Fibroblast of lung (primary cell): ENCODE measurements around the gene IL21R. TPM values are rescaled to one million over a fixed set of nuclear protein-coding genes. Genes with fewer than 3 reads are reported as not detected.

Source experiments
- DNase-seq, 2 donors: peaks; one replicate each; pipeline versions ENCODE4 v3.0.0 to v3.0.0-alpha.2; 2010; ENCODE audit warnings: low read depth in 2 of 2
- H2AFZ ChIP-seq: 2 replicates; pipeline ENCODE4 v1.5.1; 2012; ENCODE audit warnings: low read length, control low read depth, inconsistent platforms
- H3K27ac ChIP-seq: 2 replicates; pipeline ENCODE4 v1.5.1; 2011; ENCODE audit warnings: low read length, control low read depth; ENCODE audit not compliant: insufficient read depth
- H3K27me3 ChIP-seq: 2 replicates; pipeline ENCODE4 v1.5.1; 2011; ENCODE audit warnings: mild to moderate bottlenecking, low read length; ENCODE audit not compliant: control insufficient read depth, insufficient read depth
- H3K36me3 ChIP-seq: 2 replicates; pipeline ENCODE4 v1.5.1; 2011; ENCODE audit warnings: low read length; ENCODE audit not compliant: control insufficient read depth, insufficient read depth
- H3K4me1 ChIP-seq: 2 replicates; pipeline ENCODE4 v1.5.1; 2011; ENCODE audit warnings: low read length; ENCODE audit not compliant: control insufficient read depth, insufficient read depth; ENCODE audit errors: extremely low read depth
- H3K4me2 ChIP-seq: 2 replicates; pipeline ENCODE4 v1.5.1; 2011; ENCODE audit warnings: low read length, control low read depth; ENCODE audit not compliant: insufficient read depth; ENCODE audit errors: extremely low read depth
- H3K4me3 ChIP-seq, 4 experiments: fragments of 200-600 bp in 1 of 4; sonication (generic) in 1 of 4; replicated peaks in 1 of 4; 2 replicates each; pipeline ENCODE4 v1.5.1; 2011 to 2016; ENCODE audit warnings: low read length in 4 of 4, low read depth in 3 of 4, mild to moderate bottlenecking in 3 of 4, control low read depth in 2 of 4, inconsistent platforms in 1 of 4, mixed read lengths in 1 of 4; ENCODE audit not compliant: insufficient read depth in 1 of 4; ENCODE audit errors: control extremely low read depth in 1 of 4
- H3K79me2 ChIP-seq: 2 replicates; pipeline ENCODE4 v1.5.1; 2012; ENCODE audit warnings: mild to moderate bottlenecking, low read length, inconsistent platforms; ENCODE audit not compliant: control insufficient read depth, insufficient read depth
- H3K9ac ChIP-seq: 2 replicates; pipeline ENCODE4 v1.5.1; 2011; ENCODE audit warnings: mild to moderate bottlenecking, low read length, control low read depth; ENCODE audit not compliant: insufficient read depth
- H3K9me3 ChIP-seq: 2 replicates; pipeline ENCODE4 v1.5.1; 2012; ENCODE audit warnings: low read depth, low read length; ENCODE audit not compliant: control insufficient read depth, insufficient read depth
- H4K20me1 ChIP-seq: 2 replicates; pipeline ENCODE4 v1.5.1; 2011; ENCODE audit warnings: low read length; ENCODE audit not compliant: control insufficient read depth, insufficient read depth; ENCODE audit errors: extremely low read depth
- EZH2 ChIP-seq: IDR thresholded peaks from 2 replicates; pipeline ENCODE4 v1.5.1; 2012; ENCODE audit warnings: low read length, control low read depth, mild to moderate bottlenecking; ENCODE audit errors: missing control alignments
- polyA plus RNA-seq, 2 donors: library from polyadenylated mRNA; depleted of rRNA in 1 of 2; stranded (reverse) in 1 of 2; unstranded in 1 of 2; fragments of >200 nt; gene quantifications; 2 replicates each; pipeline ENCODE4 v1.2.1, GENCODE V29; 2011 to 2012; ENCODE audit warnings: missing spikeins in 1 of 2
- total RNA-seq: library from RNA; depleted of rRNA; stranded (reverse); fragments of >200 nt; gene quantifications from 2 replicates; pipeline ENCODE4 v1.2.1, GENCODE V29; 2014
- TF ChIP-seq, protein P1 (sequence below), 2 donors: IDR thresholded peaks in 1 of 2; conservative IDR thresholded peaks in 1 of 2; 1 replicate in 1 of 2; 2 replicates in 1 of 2; pipeline ENCODE4 v1.5.1; 2011 to 2012; ENCODE audit warnings: low read length in 2 of 2, control low read depth in 1 of 2, inconsistent platforms in 1 of 2, low read depth in 1 of 2, mild to moderate bottlenecking in 1 of 2

Gene IL21R
- total and polyA plus RNA-seq, 2 donors (not counting 1 experiment from before 2014, with no cell fraction given), result 0.95 to 7.4 TPM

DNA sequence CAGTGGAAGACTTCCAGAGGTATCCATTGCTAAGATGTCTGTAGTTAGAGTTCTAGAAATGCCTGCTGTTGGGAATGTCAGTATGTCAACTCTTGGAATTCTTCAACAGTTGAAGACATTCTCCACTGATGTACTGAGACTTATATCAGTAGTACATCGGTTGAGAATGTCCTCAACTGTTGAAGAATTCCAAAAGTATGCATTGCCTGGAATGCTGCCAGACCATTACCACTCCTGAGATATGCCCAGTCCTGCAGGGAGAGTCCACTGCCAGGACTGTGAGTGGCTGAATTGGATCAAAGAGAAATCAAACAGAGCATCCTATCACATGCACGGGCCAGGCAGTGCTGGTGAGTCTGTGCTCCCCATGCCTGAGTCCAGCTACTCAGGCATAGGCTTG is 42.0 kb downstream of the IL21R start:
- Histone ChIP-seq H3K27ac (no peak overlapping the region), H3K27me3 (no peaks in the 10 kb centered on the region), H3K4me3 (no peak overlapping the region), H3K79me2 (no peaks in the 10 kb centered on the region), H3K4me1 (no peaks in the 10 kb centered on the region), H2AFZ (no peak overlapping the region), H3K36me3 (no peaks in the 10 kb centered on the region), H4K20me1 (no peaks in the 10 kb centered on the region), H3K9ac (no peak overlapping the region), H3K4me2 (no peak overlapping the region), H3K9me3 (no peaks in the 10 kb centered on the region)
- TF ChIP-seq, protein P1, sequence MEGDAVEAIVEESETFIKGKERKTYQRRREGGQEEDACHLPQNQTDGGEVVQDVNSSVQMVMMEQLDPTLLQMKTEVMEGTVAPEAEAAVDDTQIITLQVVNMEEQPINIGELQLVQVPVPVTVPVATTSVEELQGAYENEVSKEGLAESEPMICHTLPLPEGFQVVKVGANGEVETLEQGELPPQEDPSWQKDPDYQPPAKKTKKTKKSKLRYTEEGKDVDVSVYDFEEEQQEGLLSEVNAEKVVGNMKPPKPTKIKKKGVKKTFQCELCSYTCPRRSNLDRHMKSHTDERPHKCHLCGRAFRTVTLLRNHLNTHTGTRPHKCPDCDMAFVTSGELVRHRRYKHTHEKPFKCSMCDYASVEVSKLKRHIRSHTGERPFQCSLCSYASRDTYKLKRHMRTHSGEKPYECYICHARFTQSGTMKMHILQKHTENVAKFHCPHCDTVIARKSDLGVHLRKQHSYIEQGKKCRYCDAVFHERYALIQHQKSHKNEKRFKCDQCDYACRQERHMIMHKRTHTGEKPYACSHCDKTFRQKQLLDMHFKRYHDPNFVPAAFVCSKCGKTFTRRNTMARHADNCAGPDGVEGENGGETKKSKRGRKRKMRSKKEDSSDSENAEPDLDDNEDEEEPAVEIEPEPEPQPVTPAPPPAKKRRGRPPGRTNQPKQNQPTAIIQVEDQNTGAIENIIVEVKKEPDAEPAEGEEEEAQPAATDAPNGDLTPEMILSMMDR (conservative IDR thresholded peaks at IDR 0.05 in 1 of 2, IDR thresholded peaks at IDR 0.05 in 1 of 2; ENCODE audit: low read depth in 1 of 2, low read length in 2 of 2), result no peak
- no peak for TF ChIP-seq EZH2
- peak; percentile 27 to 80 for DNase-seq

DNA sequence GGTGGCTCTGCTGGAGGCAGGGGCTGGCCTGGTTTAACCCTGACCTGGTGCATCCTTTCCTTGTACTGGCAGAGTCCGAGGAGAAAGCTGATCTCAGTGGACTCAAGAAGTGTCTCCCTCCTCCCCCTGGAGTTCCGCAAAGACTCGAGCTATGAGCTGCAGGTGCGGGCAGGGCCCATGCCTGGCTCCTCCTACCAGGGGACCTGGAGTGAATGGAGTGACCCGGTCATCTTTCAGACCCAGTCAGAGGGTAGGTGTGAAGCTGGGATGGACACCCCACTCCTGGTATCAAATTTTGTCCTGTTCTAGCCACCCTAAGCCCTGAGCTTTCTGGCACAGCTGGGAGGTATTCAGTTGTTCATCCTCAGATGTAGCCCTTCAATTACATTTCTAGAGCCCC is 42.5 kb downstream of the IL21R start:
- no peak overlapping the region for H3K27ac ChIP-seq
- no peak for DNase-seq
- no peaks in the 10 kb centered on the region for H4K20me1 ChIP-seq
- H3K9ac ChIP-seq, result no peak overlapping the region
- H3K4me3 ChIP-seq, result no peak overlapping the region
- H3K4me1 ChIP-seq, result no peaks in the 10 kb centered on the region
- H3K36me3 ChIP-seq, result no peaks in the 10 kb centered on the region
- TF ChIP-seq, protein P1 (conservative IDR thresholded peaks at IDR 0.05 in 1 of 2, IDR thresholded peaks at IDR 0.05 in 1 of 2; ENCODE audit: low read depth in 1 of 2, low read length in 2 of 2), result no peak
- no peak for TF ChIP-seq EZH2
- H3K79me2 ChIP-seq, result no peaks in the 10 kb centered on the region
- H2AFZ ChIP-seq, result no peak overlapping the region
- H3K9me3 ChIP-seq, result no peaks in the 10 kb centered on the region
- no peaks in the 10 kb centered on the region for H3K27me3 ChIP-seq
- H3K4me2 ChIP-seq, result no peak overlapping the region

DNA sequence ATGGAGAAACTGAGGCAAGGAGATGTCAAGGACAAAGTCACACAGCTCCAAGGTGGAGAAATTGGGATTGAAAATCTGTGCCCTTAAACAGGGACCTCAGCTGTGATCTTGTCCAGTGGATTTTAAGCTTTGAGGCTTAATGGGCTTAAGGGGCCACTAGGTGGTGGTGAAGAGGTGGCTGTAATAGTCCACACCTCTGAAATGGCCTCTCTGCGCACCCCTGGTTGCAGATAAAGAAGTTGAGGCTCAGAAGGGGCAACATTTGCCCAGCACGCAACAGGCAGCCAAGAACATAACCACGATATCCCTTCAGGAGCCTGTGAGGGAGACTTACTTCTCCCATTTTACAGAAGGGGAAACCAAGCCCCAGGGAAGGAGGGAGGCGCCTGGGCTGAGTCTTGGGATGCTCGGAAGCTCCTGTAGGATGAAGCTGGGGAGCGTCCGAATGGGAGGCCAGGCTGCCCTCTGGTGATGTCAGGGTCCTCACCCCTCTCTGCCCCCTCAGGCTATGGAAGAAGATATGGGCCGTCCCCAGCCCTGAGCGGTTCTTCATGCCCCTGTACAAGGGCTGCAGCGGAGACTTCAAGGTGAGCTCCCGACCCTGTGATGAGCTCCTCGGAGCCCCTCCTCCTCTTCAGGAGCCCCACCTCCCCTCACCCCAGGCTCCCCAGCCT is 43.7 kb downstream of the IL21R start:
- no peaks in the 10 kb centered on the region for H3K36me3 ChIP-seq
- no peaks in the 10 kb centered on the region for H4K20me1 ChIP-seq
- no peak overlapping the region for H3K4me2 ChIP-seq
- TF ChIP-seq EZH2, result no peak
- TF ChIP-seq, protein P1 (conservative IDR thresholded peaks at IDR 0.05 in 1 of 2, IDR thresholded peaks at IDR 0.05 in 1 of 2; ENCODE audit: low read depth in 1 of 2, low read length in 2 of 2), result no peak
- no peak overlapping the region for H3K9ac ChIP-seq
- peaks cover 6% of the 10 kb centered on the region for H3K4me1 ChIP-seq
- no peak overlapping the region for H2AFZ ChIP-seq
- H3K27ac ChIP-seq, result no peak overlapping the region
- no peak for DNase-seq
- no peak overlapping the region for H3K4me3 ChIP-seq
- H3K9me3 ChIP-seq, result no peaks in the 10 kb centered on the region
- H3K79me2 ChIP-seq, result no peaks in the 10 kb centered on the region
- H3K27me3 ChIP-seq, result no peaks in the 10 kb centered on the region
